LHCN-M2 (cell line): ENCODE data around the gene DVL1. TPM values are rescaled to one million over a fixed set of nuclear protein-coding genes. Genes with fewer than 3 reads are reported as not detected.

Experiments
- DNase-seq: peaks from one replicate; pipeline ENCODE4 v3.0.0-alpha.2; 2012; ENCODE audit warnings: low read depth
- total RNA-seq: library from RNA; depleted of rRNA; stranded (reverse); fragments of >200 nt; gene quantifications from 2 replicates; pipeline ENCODE4 v1.2.3, GENCODE V29; 2014

The DVL1 gene
- total RNA-seq, 1 experiment from 2014 or later: 85.6 TPM

DNA sequence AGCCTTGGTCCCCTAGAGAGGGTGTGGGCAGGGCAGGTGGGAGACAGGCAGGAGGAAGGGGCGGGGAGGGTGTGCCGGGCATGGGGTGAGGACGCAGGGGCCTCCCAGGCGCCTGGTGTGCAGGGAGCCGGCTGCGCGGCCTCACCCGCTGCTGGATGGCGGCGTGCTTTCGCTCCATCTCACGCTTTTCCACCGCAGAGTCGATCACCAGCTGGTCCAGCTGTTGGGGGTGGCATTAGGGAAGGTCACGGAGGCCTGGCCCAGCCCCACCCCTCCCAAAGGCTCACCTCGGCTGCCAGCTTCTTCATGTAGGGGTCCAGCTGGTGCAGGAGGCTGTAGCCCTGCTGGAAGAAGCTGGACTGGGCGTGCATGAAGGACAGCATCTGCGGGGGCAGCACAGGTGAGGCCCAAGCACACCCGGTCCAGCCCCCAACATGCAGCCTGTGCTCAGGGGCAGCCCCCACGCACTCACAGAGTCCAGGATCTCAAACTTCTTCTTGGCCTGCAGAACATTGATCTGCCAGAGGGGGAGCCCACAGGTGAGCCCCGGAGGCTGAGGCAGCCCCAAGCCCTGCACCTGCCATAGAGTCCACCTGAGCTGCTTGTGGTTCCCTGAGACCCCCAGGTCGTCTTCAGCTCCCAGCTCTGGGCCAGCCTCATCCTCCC is 49.4 kb downstream of the DVL1 start:
- no peak for DNase-seq

DNA sequence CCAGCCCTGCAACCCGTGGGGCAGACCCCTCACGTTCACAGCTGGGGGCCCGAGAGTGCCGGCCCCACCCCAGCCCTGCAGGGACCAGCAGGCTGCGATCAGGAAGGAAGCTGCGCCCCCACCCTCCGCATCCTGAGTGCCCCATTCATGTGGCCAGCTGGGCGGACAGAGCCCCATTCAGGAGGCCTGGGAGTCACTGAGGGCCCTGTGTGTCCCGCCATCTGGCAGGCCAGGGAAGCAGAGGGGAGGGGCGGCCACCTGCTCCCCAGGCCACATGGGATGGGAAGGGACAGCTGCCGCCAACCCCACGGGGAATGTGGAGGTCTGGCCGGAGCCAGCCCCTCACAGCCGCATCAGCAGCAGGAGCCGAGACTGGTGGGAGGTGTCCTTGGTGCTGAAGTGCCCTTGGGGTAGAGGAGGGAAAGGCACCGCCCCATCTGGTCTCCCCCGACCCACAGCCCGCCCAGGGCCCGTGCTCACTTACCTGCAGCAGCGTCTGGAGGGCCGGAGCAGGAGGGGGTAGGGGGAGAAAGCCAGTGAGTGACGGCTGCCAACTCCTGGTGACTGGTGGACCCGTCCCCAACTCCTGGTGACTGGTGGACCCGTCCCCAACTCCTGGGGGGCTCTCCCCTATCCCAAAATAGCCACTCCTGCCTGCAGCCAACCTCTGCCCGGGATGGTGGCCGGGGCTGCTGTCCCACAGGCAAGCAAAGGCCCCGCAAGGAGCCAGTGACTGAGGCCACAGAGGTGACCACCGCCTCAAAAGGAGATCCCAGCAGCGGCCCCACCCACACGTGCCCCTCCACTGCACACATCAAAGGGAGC is 50.1 kb downstream of the DVL1 start:
- DNase-seq: peak; percentile 47

- DNase-seq: no peak
Observed at GRCh38 chr1:1297802-1298424, 51.3 kb downstream of the DVL1 start.

DNA sequence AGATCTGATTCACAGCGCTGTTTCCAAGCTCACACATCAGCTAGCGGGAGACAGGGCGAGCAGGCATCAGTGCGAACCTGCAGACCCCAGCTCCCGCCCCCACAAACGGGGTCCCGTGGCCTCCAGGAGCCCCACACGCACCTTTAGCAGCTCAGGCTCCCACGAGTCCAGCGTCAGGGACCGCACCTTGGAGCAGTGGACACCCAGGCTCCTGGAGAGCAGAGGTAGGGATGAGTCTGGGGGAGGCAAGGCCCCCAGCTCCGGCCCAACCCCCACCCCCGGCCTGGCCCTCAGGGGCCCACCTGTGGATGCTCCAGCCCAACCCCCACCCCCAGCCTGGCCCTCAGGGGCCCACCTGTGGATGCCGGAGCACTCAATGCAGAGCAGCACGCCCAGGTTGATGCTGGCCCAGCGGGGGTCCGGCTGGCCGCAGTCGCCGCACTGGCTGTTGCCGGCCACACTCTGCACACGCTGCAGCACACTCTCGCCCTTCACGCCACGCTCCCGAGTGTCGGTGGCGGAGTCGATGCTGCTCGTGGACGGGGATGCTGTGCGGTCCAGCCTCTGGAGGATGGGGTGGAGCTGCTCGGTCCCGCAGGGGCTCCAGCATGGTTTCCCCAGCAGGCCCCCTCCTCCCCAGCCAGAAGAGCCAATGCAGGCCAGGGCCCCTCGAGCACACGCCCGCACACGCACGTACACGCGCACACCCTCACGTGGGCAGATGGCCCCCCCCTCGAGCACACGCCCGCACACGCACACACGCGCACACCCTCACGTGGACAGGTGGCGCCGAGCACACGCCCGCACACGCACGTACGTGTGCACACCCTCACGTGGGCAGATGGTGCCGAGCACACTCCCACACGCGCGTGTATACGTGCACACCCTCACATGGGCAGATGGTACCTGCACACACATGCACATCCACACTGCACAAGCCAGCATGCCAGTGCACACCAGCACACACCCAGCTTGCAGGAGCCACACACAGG is 52.9 kb downstream of the DVL1 start:
- DNase-seq: no peak

DNA sequence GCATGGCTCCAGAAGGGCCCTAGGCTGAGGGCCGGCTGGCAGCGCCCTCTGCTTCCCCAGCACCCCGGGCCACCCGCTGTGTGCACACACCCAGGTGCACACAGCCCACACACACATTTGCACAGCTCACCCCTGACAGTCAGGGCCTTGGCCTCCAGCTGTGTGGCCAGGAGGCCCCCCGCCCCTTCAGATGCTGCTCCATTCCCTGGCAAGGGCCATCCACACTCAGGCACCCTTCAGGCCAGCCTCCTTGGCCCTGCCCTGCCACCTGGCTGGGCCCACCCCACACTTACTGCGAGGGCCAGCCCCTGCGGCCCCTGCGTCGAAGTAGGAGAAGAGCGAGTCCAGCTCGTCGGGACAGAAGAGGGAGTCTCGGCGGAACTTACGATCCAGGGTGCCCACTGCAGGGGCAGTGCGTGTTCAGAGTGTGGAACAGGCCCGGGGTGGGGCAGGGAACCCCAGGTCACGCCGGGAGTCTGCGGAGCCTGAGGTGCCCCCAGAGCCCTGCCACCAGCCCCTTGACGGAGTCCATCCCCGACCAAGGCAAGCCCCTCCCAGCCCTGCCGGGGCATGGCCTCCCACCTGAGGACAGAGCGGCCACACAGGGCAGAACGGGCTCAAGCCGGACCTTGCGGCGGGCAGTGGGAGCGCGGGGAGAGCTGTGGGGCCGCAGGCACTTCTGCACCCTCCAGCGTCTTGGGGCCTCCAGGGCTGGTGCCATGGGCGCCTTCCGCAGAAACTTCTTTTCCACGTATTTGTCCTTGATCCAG is 53.9 kb downstream of the DVL1 start:
- DNase-seq: no peak

- no peak for DNase-seq
Observed at GRCh38 chr1:1294250-1294890, 54.8 kb downstream of the DVL1 start.

DNA sequence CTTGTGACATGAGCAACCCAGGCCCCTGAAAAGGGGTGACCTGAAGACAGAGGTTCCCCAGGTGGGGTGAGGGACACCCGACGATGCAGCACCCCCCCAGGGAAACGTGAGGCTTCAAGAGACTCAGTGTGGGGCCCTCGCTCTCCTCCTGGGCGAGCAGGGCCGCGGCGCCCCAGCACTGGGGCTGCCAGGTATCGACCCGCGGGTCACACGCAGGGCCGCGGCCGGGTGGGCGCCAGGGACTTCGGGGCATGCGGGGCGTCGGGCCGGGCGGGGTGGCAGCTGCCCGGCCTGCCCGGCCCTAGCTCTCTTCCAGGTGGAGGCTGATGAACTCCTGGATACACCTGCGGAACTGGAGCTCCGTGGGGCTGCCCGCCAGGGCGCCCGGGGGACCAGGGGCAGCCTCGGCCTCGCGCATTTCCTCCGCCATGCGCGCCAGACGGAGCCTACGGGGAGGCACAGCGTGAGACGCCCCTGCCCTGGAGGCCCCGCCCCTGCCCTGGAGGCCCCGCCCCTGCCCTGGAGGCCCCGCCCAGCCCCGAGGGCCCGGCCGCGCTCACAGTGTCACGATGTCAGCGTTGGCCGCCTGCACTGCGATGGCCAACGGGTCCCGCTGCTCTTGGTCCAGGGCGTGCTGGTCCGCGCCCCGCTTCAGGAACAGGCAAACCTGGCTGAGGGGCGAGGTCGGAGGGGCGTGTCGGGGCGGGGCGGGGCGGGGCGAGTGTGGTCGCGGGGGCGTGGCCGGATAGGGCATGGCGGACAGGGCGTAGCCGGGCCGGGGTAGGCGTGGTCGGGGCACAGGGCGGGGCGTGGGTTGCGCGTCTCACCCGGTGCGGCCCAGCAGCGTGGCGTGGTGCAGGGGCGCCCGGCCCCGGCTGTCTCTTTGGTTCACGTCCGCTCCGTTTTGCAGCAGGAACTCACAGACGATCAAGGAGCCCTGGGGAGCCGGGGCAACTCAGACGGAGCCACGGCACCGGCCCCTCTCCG is 55.7 kb downstream of the DVL1 start:
- DNase-seq: no peak

DNA sequence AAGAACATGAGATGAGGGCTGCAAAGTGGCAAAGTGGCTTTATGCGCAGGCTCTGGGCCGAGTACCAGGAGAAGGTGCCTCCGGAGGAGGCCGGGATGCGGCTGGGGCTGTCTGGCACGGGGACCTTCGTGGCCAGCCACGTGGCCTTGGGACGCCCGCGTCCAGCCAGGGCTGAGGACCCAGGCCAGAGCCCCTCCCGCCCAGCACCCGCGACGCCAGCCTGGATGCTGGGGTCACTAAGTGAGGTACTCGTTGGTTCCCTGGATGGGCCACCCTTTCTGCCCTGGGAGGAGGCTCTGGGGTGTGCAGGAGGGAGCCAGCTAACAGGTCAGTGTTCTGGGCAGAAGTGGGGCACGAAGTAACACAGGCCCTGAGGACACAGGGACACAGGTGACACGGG is 56.4 kb downstream of the DVL1 start:
- no peak for DNase-seq

GRCh38 chr1:1292442-1292779 is 56.8 kb downstream of the DVL1 start:
- no peak for DNase-seq

GRCh38 chr1:1291548-1292441 is 57.4 kb downstream of the DVL1 start:
- DNase-seq: peak; percentile 43

- DNase-seq: no peak
Observed at GRCh38 chr1:1291023-1291528, 58.1 kb downstream of the DVL1 start.

DNA sequence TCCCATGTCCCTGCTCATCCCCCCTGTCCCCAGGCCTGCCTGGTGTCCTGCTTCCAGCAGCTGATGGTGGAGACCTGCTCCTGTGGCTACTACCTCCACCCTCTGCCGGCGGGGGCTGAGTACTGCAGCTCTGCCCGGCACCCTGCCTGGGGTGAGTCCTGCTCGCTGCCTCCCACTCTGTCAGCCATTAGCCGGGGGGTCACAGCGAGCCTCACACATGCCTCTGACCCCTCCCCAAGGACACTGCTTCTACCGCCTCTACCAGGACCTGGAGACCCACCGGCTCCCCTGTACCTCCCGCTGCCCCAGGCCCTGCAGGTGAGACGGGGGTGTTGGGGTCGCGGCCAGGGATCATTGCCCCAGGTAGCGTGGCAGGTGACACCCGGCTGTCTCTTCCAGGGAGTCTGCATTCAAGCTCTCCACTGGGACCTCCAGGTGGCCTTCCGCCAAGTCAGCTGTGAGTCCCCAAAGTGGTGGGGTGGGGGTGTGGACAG is 58.9 kb downstream of the DVL1 start:
- no peak for DNase-seq

- DNase-seq: no peak
Observed at GRCh38 chr1:1287288-1288110, 61.7 kb downstream of the DVL1 start.

GRCh38 chr1:1286313-1287261 is 62.6 kb downstream of the DVL1 start:
- no peak for DNase-seq

- DNase-seq: no peak
Observed at GRCh38 chr1:1285611-1286311, 63.5 kb downstream of the DVL1 start.
